ENCODE measurements around the gene CMSS1.
"Not testable (repeated sequence)": the region's sequence is repeated elsewhere in the genome, so short reads cannot be mapped to it uniquely, and the experiment has no call there.

- TF ChIP-seq, protein P1, sequence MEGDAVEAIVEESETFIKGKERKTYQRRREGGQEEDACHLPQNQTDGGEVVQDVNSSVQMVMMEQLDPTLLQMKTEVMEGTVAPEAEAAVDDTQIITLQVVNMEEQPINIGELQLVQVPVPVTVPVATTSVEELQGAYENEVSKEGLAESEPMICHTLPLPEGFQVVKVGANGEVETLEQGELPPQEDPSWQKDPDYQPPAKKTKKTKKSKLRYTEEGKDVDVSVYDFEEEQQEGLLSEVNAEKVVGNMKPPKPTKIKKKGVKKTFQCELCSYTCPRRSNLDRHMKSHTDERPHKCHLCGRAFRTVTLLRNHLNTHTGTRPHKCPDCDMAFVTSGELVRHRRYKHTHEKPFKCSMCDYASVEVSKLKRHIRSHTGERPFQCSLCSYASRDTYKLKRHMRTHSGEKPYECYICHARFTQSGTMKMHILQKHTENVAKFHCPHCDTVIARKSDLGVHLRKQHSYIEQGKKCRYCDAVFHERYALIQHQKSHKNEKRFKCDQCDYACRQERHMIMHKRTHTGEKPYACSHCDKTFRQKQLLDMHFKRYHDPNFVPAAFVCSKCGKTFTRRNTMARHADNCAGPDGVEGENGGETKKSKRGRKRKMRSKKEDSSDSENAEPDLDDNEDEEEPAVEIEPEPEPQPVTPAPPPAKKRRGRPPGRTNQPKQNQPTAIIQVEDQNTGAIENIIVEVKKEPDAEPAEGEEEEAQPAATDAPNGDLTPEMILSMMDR (IDR thresholded peaks at IDR 0.05) = not testable (repeated sequence)
- TF ChIP-seq POLR2A (IDR thresholded peaks at IDR 0.05) = not testable (repeated sequence)
Observed at GRCh38 chr3:100051513-100051912, 233.9 kb downstream of the CMSS1 start.
